ENCODE data around the gene MSI2. TPM values are rescaled to one million over a fixed set of nuclear protein-coding genes. Genes with fewer than 3 reads are reported as not detected.

The MSI2 gene
- total RNA-seq, 1 experiment from 2014 or later = 29.5 TPM

- DNase-seq (ENCODE audit: extremely low read depth, low read depth) = no peak
Measured at GRCh38 chr17:57313097-57313835, 56.9 kb downstream of the MSI2 start.

- DNase-seq (ENCODE audit: extremely low read depth, low read depth) = no peak
Measured at GRCh38 chr17:57315061-57316015, 59.0 kb downstream of the MSI2 start.

- DNase-seq (ENCODE audit: extremely low read depth, low read depth) = no peak
Measured at GRCh38 chr17:57316361-57316760, 60.0 kb downstream of the MSI2 start.

GRCh38 chr17:57317079-57317478 lies 60.8 kb downstream of the MSI2 start:
- no peak for DNase-seq (ENCODE audit: extremely low read depth, low read depth)

GRCh38 chr17:57318913-57319312 lies 62.6 kb downstream of the MSI2 start:
- no peak for DNase-seq (ENCODE audit: extremely low read depth, low read depth)

- no peak for DNase-seq (ENCODE audit: extremely low read depth, low read depth)
Measured at GRCh38 chr17:57319806-57320205, 63.5 kb downstream of the MSI2 start.

- no peak for DNase-seq (ENCODE audit: extremely low read depth, low read depth)
Measured at GRCh38 chr17:57323391-57323790, 67.1 kb downstream of the MSI2 start.

- no peak for DNase-seq (ENCODE audit: extremely low read depth, low read depth)
Measured at GRCh38 chr17:57324060-57324459, 67.7 kb downstream of the MSI2 start.

- no peak for DNase-seq (ENCODE audit: extremely low read depth, low read depth)
Measured at GRCh38 chr17:57324631-57325030, 68.3 kb downstream of the MSI2 start.

GRCh38 chr17:57326336-57326735 lies 70.0 kb downstream of the MSI2 start:
- no peak for DNase-seq (ENCODE audit: extremely low read depth, low read depth)

- no peak for DNase-seq (ENCODE audit: extremely low read depth, low read depth)
Measured at GRCh38 chr17:57326764-57327163, 70.4 kb downstream of the MSI2 start.

- DNase-seq (ENCODE audit: extremely low read depth, low read depth) = no peak
Measured at GRCh38 chr17:57327176-57327970, 71.0 kb downstream of the MSI2 start.

GRCh38 chr17:57328109-57328882 lies 72.0 kb downstream of the MSI2 start:
- no peak for DNase-seq (ENCODE audit: extremely low read depth, low read depth)

GRCh38 chr17:57329380-57330214 lies 73.3 kb downstream of the MSI2 start:
- no peak for DNase-seq (ENCODE audit: extremely low read depth, low read depth)

GRCh38 chr17:57330587-57330986 lies 74.3 kb downstream of the MSI2 start:
- no peak for DNase-seq (ENCODE audit: extremely low read depth, low read depth)

GRCh38 chr17:57331423-57331822 lies 75.1 kb downstream of the MSI2 start:
- DNase-seq (ENCODE audit: extremely low read depth, low read depth) = no peak

GRCh38 chr17:57332501-57332900 lies 76.2 kb downstream of the MSI2 start:
- DNase-seq (ENCODE audit: extremely low read depth, low read depth) = no peak

- DNase-seq (ENCODE audit: extremely low read depth, low read depth) = no peak
Measured at GRCh38 chr17:57335195-57335792, 79.0 kb downstream of the MSI2 start.

- no peak for DNase-seq (ENCODE audit: extremely low read depth, low read depth)
Measured at GRCh38 chr17:57337390-57337789, 81.1 kb downstream of the MSI2 start.
